Motor neuron (in vitro differentiated cells): ENCODE results near the gene RPS26. TPM values are rescaled to one million over a fixed set of nuclear protein-coding genes. Genes with fewer than 3 reads are reported as not detected.

Source experiments
- ATAC-seq, 8 experiments: fragments of 200-7000 bp; cut with Tn5 transposase; replicated peaks in 6 of 8; 2 replicates each; pipeline ENCODE4 v1.8.0; 2021; ENCODE audit warnings: mild to moderate bottlenecking in 8 of 8, moderate library complexity in 8 of 8
- H3K27ac ChIP-seq, 2 donors: fragments of 250-450 bp; sonication (Bioruptor Pico); 2 replicates each; pipeline ENCODE4 v1.9.0; 2021; ENCODE audit warnings: antibody characterized with exemption in 2 of 2, mild to moderate bottlenecking in 2 of 2, moderate library complexity in 1 of 2
- H3K4me1 ChIP-seq, 2 donors: fragments of 250-450 bp; sonication (Bioruptor Pico); replicated peaks in 1 of 2; 2 replicates each; pipeline ENCODE4 v1.6.1; 2021; ENCODE audit warnings: antibody characterized with exemption in 2 of 2, mild to moderate bottlenecking in 2 of 2, moderate library complexity in 1 of 2
- H3K4me3 ChIP-seq, 5 donors: fragments of 250-450 bp; sonication (Bioruptor Pico); 2 replicates each; pipeline ENCODE4 v1.9.0; 2021; ENCODE audit warnings: antibody characterized with exemption in 5 of 5, mild to moderate bottlenecking in 5 of 5, moderate library complexity in 4 of 5
- WGBS, 10 experiments: fragments of 450-650 bp; shearing (Covaris generic); methylation state at CpG; one replicate each; pipeline ENCODE4 v1.0.0; 2022; 5-methylcytosine and 5-hydroxymethylcytosine counted together
- in situ Hi-C, 9 experiments: fragments of 400-800 bp; cut with MboI; loops; one replicate each; pipeline ENCODE4 v1.15.0; 2021; ENCODE audit warnings: low sequenced_read_pairs in 9 of 9, low pct_unique_long_range_greater_than_20kb in 2 of 9; ENCODE audit not compliant: unreplicated experiment in 9 of 9
- total RNA-seq, 8 experiments: library from RNA; unstranded; fragments of 300-600 nt; gene quantifications; 2 replicates each; pipeline versions ENCODE4 v1.2.3 to v1.2.4, GENCODE V29; 2022

RPS26 gene
- total RNA-seq, 8 experiments from 2014 or later, result 282 to 1,536 (median 616) TPM

- H3K27ac ChIP-seq, result no peak overlapping the region
- 0 to 100% (median 82%) methylated on average over 1 to 5 of the region's 6 CpGs; no CpG with 5 or more reads in 2 of the 10 experiments for WGBS, 10 experiments
- no peak overlapping the region for H3K4me3 ChIP-seq
- H3K4me1 ChIP-seq, result no peaks in the 10 kb centered on the region
- peak in 4 of 8 experiments; percentile 57 to 90 (median 82) for ATAC-seq
- in situ Hi-C loops, result loop anchor here in 2 of 9 experiments (25.0 kb wide), 1 partner anchor 292 kb away; the partner anchor contains the start of genes CD63 (in 2 of the 2) and GDF11 (in 2 of the 2)
Observed at GRCh38 chr12:56029666-56030293, 11.9 kb upstream of the RPS26 start.

GRCh38 chr12:56031987-56032386 lies 9.7 kb upstream of the RPS26 start:
- no peak overlapping the region for H3K4me3 ChIP-seq
- 100% methylated on average over 1 of the region's 1 CpG; no CpG with 5 or more reads in 4 of the 10 experiments for WGBS, 10 experiments
- H3K27ac ChIP-seq, result no peak overlapping the region
- no peaks in the 10 kb centered on the region for H3K4me1 ChIP-seq
- in situ Hi-C loops, result loop anchor here in 2 of 9 experiments (25.0 kb wide), 1 partner anchor 295 kb away; the partner anchor contains the start of genes CD63 (in 2 of the 2) and GDF11 (in 2 of the 2)
- ATAC-seq, result no peak

GRCh38 chr12:56034586-56035332 lies 7.0 kb upstream of the RPS26 start:
- Histone ChIP-seq H3K27ac (no peak overlapping the region), H3K4me3 (no peak overlapping the region), H3K4me1 (no peaks in the 10 kb centered on the region)
- WGBS, 10 experiments, result 70 to 100% (median 98%) methylated on average over 1 to 5 of the region's 21 CpGs; no CpG with 5 or more reads in 3 of the 10 experiments
- ATAC-seq, result no peak
- in situ Hi-C loops, result loop anchor here in 2 of 9 experiments (25.0 kb wide), 1 partner anchor 297 kb away; the partner anchor contains the start of genes CD63 (in 2 of the 2) and GDF11 (in 2 of the 2)

GRCh38 chr12:56037161-56037560 lies 4.6 kb upstream of the RPS26 start:
- WGBS, 10 experiments, result 40 to 100% (median 86%) methylated on average over 1 to 2 of the region's 2 CpGs; no CpG with 5 or more reads in 5 of the 10 experiments
- Histone ChIP-seq H3K4me3 (no peak overlapping the region), H3K4me1 (peaks cover 6 to 7% of the 10 kb centered on the region in 2 donors), H3K27ac (no peak overlapping the region)
- no peak for ATAC-seq
- in situ Hi-C loops, result loop anchor here in 2 of 9 experiments (25.0 kb wide), 1 partner anchor 300 kb away; the partner anchor contains the start of genes CD63 (in 2 of the 2) and GDF11 (in 2 of the 2)

- peaks cover 10 to 11% of the 10 kb centered on the region in 2 donors for H3K4me1 ChIP-seq
- in situ Hi-C loops, result loop anchor here in 2 of 9 experiments (25.0 kb wide), 1 partner anchor 301 kb away; the partner anchor contains the start of genes CD63 (in 2 of the 2) and GDF11 (in 2 of the 2)
- WGBS, 10 experiments, result 50 to 100% (median 68%) methylated on average over 1 to 2 of the region's 2 CpGs; no CpG with 5 or more reads in 2 of the 10 experiments
- H3K4me3 ChIP-seq, result no peak overlapping the region
- no peak overlapping the region for H3K27ac ChIP-seq
- no peak for ATAC-seq
Observed at GRCh38 chr12:56038022-56038655, 3.6 kb upstream of the RPS26 start.

- in situ Hi-C loops, result loop anchor here in 2 of 9 experiments (25.0 kb wide), 1 partner anchor 303 kb away; the partner anchor contains the start of genes CD63 (in 2 of the 2) and GDF11 (in 2 of the 2)
- Histone ChIP-seq H3K4me1 (peaks cover 10 to 14% of the 10 kb centered on the region in 2 donors), H3K4me3 (no peak overlapping the region), H3K27ac (no peak overlapping the region)
- 83% methylated on average over 1 of the region's 1 CpG; no CpG with 5 or more reads in 9 of the 10 experiments for WGBS, 10 experiments
- no peak for ATAC-seq
Observed at GRCh38 chr12:56040151-56040550, 1.6 kb upstream of the RPS26 start.

- peak in 6 of 8 experiments; percentile 0 to 5 (median 1) for ATAC-seq
- in situ Hi-C loops, result loop anchor here in 2 of 9 experiments (25.0 kb wide), 1 partner anchor 304 kb away; the partner anchor contains the start of genes CD63 (in 2 of the 2) and GDF11 (in 2 of the 2)
- peak overlapping the region; percentile 63 to 99 (median 83) for H3K4me3 ChIP-seq
- WGBS, 10 experiments, result 37 to 87% (median 57%) methylated on average over 5 to 14 of the region's 14 CpGs
- peaks cover 10 to 14% of the 10 kb centered on the region in 2 donors for H3K4me1 ChIP-seq
- H3K27ac ChIP-seq, result peak overlapping the region; percentile 63 to 99
Observed at GRCh38 chr12:56040963-56041551, 661 bp upstream of the RPS26 start.

GRCh38 chr12:56042430-56042813 lies 704 bp downstream of the RPS26 start:
- peaks cover 10 to 14% of the 10 kb centered on the region in 2 donors for H3K4me1 ChIP-seq
- 0 to 2% (median 0%) methylated on average over 2 to 7 of the region's 20 CpGs; no CpG with 5 or more reads in 4 of the 10 experiments for WGBS, 10 experiments
- in situ Hi-C loops, result loop anchor here in 2 of 9 experiments (25.0 kb wide), 1 partner anchor 305 kb away; the partner anchor contains the start of genes CD63 (in 2 of the 2) and GDF11 (in 2 of the 2)
- peak overlapping the region; percentile 63 to 99 (median 83) for H3K4me3 ChIP-seq
- H3K27ac ChIP-seq, result peak overlapping the region; percentile 98 to 99
- peak in 1 of 8 experiments; percentile 0 for ATAC-seq

- peak overlapping the region in 1 of 2 donors; percentile 99 for H3K27ac ChIP-seq
- no peak for ATAC-seq
- peak overlapping the region; percentile 63 to 99 (median 83) for H3K4me3 ChIP-seq
- WGBS, 10 experiments, result 0 to 55% (median 36%) methylated on average over 2 to 9 of the region's 9 CpGs; no CpG with 5 or more reads in 2 of the 10 experiments
- in situ Hi-C loops, result loop anchor here in 2 of 9 experiments (25.0 kb wide), 1 partner anchor 306 kb away; the partner anchor contains the start of genes CD63 (in 2 of the 2) and GDF11 (in 2 of the 2)
- peaks cover 10 to 14% of the 10 kb centered on the region in 2 donors for H3K4me1 ChIP-seq
Observed at GRCh38 chr12:56042843-56043242, 1.1 kb downstream of the RPS26 start.

GRCh38 chr12:56046027-56046780 lies 4.5 kb downstream of the RPS26 start:
- Histone ChIP-seq H3K4me3 (no peak overlapping the region), H3K27ac (no peak overlapping the region), H3K4me1 (peaks cover 5 to 8% of the 10 kb centered on the region in 2 donors)
- no peak for ATAC-seq
- 63 to 100% (median 81%) methylated on average over 1 to 5 of the region's 9 CpGs; no CpG with 5 or more reads in 4 of the 10 experiments for WGBS, 10 experiments
- in situ Hi-C loops, result loop anchor here in 2 of 9 experiments (25.0 kb wide), 1 partner anchor 309 kb away; the partner anchor contains the start of genes CD63 (in 2 of the 2) and GDF11 (in 2 of the 2)

GRCh38 chr12:56053407-56053893 lies 11.7 kb downstream of the RPS26 start:
- in situ Hi-C loops, result no loop called here
- ATAC-seq, result no peak
- Histone ChIP-seq H3K4me1 (no peaks in the 10 kb centered on the region), H3K4me3 (no peak overlapping the region), H3K27ac (no peak overlapping the region)
- 63 to 100% (median 78%) methylated on average over 1 to 6 of the region's 6 CpGs; no CpG with 5 or more reads in 1 of the 10 experiments for WGBS, 10 experiments
